IMR-90 (cell line): ENCODE results near the gene HASPIN.

Experiments used
- POLR2A ChIP-seq: IDR thresholded peaks from 2 replicates; pipeline ENCODE4 v1.6.1; 2012; ENCODE audit warnings: mild to moderate bottlenecking, low read depth, low read length
- RAD21 ChIP-seq: IDR thresholded peaks from 2 replicates; pipeline ENCODE4 v1.6.1; 2012; ENCODE audit warnings: low read length, improper control_type of control experiment
- TF ChIP-seq, protein P1 (sequence below): conservative IDR thresholded peaks from 2 replicates; pipeline ENCODE4 v1.5.1; 2012; ENCODE audit warnings: mild to moderate bottlenecking, low read depth, low read length, improper control_type of control experiment
- TF ChIP-seq, protein P2 (sequence below): fragments of 150-350 bp; IDR thresholded peaks from 2 replicates; pipeline ENCODE4 v1.6.1; 2017; ENCODE audit warnings: mild to moderate bottlenecking, antibody characterized with exemption, low read length, low read depth

DNA sequence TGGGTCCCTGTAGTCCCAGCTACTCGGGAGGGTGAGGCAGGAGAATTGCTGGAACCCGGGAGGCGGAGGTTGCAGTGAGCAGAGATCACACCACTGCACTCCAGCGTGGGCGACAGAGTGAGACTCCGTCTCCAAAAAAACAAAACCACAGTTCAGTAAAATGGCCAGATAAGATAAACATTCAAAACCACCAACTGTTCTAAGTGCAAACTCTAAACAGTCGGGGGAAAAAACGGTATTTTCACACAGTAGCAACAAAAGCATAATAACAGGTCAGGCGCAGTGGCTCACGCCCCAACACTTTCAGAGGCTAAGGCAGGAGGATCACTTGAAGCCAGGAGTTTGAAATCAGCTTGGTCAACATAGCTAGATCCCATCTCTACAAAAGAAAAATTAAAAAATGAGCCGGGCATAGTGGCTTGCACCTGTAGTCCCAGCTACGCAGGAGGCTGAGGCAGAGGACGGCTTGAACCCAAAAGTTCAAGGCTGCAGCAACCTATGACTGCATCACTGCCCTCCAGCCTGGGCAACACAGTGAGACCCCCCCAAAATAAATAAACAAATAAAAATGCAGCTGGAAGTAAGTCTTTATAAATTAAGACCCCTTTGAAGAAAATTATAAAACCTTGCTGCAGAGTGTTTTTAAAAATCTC is 10.8 kb upstream of the HASPIN start:
- TF ChIP-seq, protein P1, sequence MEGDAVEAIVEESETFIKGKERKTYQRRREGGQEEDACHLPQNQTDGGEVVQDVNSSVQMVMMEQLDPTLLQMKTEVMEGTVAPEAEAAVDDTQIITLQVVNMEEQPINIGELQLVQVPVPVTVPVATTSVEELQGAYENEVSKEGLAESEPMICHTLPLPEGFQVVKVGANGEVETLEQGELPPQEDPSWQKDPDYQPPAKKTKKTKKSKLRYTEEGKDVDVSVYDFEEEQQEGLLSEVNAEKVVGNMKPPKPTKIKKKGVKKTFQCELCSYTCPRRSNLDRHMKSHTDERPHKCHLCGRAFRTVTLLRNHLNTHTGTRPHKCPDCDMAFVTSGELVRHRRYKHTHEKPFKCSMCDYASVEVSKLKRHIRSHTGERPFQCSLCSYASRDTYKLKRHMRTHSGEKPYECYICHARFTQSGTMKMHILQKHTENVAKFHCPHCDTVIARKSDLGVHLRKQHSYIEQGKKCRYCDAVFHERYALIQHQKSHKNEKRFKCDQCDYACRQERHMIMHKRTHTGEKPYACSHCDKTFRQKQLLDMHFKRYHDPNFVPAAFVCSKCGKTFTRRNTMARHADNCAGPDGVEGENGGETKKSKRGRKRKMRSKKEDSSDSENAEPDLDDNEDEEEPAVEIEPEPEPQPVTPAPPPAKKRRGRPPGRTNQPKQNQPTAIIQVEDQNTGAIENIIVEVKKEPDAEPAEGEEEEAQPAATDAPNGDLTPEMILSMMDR = no peak
- TF ChIP-seq POLR2A = no peak
- TF ChIP-seq, protein P2, sequence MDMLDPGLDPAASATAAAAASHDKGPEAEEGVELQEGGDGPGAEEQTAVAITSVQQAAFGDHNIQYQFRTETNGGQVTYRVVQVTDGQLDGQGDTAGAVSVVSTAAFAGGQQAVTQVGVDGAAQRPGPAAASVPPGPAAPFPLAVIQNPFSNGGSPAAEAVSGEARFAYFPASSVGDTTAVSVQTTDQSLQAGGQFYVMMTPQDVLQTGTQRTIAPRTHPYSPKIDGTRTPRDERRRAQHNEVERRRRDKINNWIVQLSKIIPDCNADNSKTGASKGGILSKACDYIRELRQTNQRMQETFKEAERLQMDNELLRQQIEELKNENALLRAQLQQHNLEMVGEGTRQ = no peak
- TF ChIP-seq RAD21 = no peak
